Neural crest cell (in vitro differentiated cells): ENCODE data around the gene YAP1. TPM values are rescaled to one million over a fixed set of nuclear protein-coding genes. Genes with fewer than 3 reads are reported as not detected.

ENCODE experiments used
- DNase-seq: peaks from one replicate; pipeline ENCODE4 v3.0.0; 2021; ENCODE audit warnings: low read depth, mixed read lengths, low spot score
- H3K27ac Mint-ChIP-seq: one replicate; pipeline ENCODE4 v1.8.0; 2021; ENCODE audit warnings: mild to moderate bottlenecking, mixed read lengths; ENCODE audit not compliant: unreplicated experiment
- H3K27me3 Mint-ChIP-seq: 2 replicates; pipeline ENCODE4 v1.8.0; 2021; ENCODE audit warnings: low read depth, mild to moderate bottlenecking, mixed read lengths
- H3K36me3 Mint-ChIP-seq: 2 replicates; pipeline ENCODE4 v1.8.0; 2021; ENCODE audit warnings: low read depth, mild to moderate bottlenecking, mixed read lengths
- H3K4me1 Mint-ChIP-seq: 2 replicates; pipeline ENCODE4 v1.8.0; 2021; ENCODE audit warnings: mixed read lengths
- H3K4me3 Mint-ChIP-seq: one replicate; pipeline ENCODE4 v1.8.0; 2021; ENCODE audit warnings: mild to moderate bottlenecking, mixed read lengths
- H3K9me3 Mint-ChIP-seq: 2 replicates; pipeline ENCODE4 v1.8.0; 2021; ENCODE audit warnings: mixed read lengths
- CTCF ChIP-seq: fragments of 200-600 bp; sonication (generic); conservative IDR thresholded peaks from 2 replicates; pipeline ENCODE4 v1.5.0; 2021; ENCODE audit warnings: antibody characterized with exemption, mild to moderate bottlenecking
- total RNA-seq: library from RNA; stranded (reverse); gene quantifications from 2 replicates; pipeline ENCODE4 v1.2.1, GENCODE V29; 2021

The YAP1 gene
- total RNA-seq, 1 donor from 2014 or later, result 142 TPM

- no peaks in the 10 kb centered on the region for H3K27me3 Mint-ChIP-seq
- H3K36me3 Mint-ChIP-seq, result peaks cover 2% of the 10 kb centered on the region
- no peak for TF ChIP-seq CTCF
- no peak overlapping the region for H3K27ac Mint-ChIP-seq
- no peak for DNase-seq
- no peak overlapping the region for H3K4me3 Mint-ChIP-seq
- peaks cover 52% of the 10 kb centered on the region for H3K4me1 Mint-ChIP-seq
- no peaks in the 10 kb centered on the region for H3K9me3 Mint-ChIP-seq
These were observed 91.5 kb downstream of the YAP1 start for GRCh38 chr11:102201776-102202175.

- Mint-ChIP-seq H3K9me3 (no peaks in the 10 kb centered on the region), H3K27me3 (no peaks in the 10 kb centered on the region), H3K27ac (no peak overlapping the region), H3K4me1 (peaks cover 40% of the 10 kb centered on the region), H3K4me3 (no peak overlapping the region), H3K36me3 (peaks cover 12% of the 10 kb centered on the region)
- no peak for TF ChIP-seq CTCF
- no peak for DNase-seq
These were observed 92.7 kb downstream of the YAP1 start for GRCh38 chr11:102202972-102203371.

GRCh38 chr11:102204174-102204573 lies 93.9 kb downstream of the YAP1 start:
- H3K9me3 Mint-ChIP-seq, result no peaks in the 10 kb centered on the region
- no peak overlapping the region for H3K27ac Mint-ChIP-seq
- peaks cover 33% of the 10 kb centered on the region for H3K4me1 Mint-ChIP-seq
- no peak for TF ChIP-seq CTCF
- no peak for DNase-seq
- peaks cover 22% of the 10 kb centered on the region for H3K36me3 Mint-ChIP-seq
- no peak overlapping the region for H3K4me3 Mint-ChIP-seq
- H3K27me3 Mint-ChIP-seq, result no peaks in the 10 kb centered on the region

GRCh38 chr11:102205805-102206204 lies 95.6 kb downstream of the YAP1 start:
- TF ChIP-seq CTCF, result no peak
- Mint-ChIP-seq H3K27me3 (no peaks in the 10 kb centered on the region), H3K4me3 (no peak overlapping the region), H3K36me3 (peaks cover 31% of the 10 kb centered on the region), H3K9me3 (no peaks in the 10 kb centered on the region), H3K27ac (no peak overlapping the region), H3K4me1 (peaks cover 23% of the 10 kb centered on the region)
- DNase-seq, result no peak

- no peak for TF ChIP-seq CTCF
- DNase-seq, result no peak
- Mint-ChIP-seq H3K27me3 (no peaks in the 10 kb centered on the region), H3K4me3 (no peak overlapping the region), H3K9me3 (no peaks in the 10 kb centered on the region), H3K4me1 (peaks cover 13% of the 10 kb centered on the region), H3K36me3 (peaks cover 40% of the 10 kb centered on the region), H3K27ac (no peak overlapping the region)
These were observed 98.6 kb downstream of the YAP1 start for GRCh38 chr11:102208835-102209234.

- no peaks in the 10 kb centered on the region for H3K9me3 Mint-ChIP-seq
- DNase-seq, result no peak
- H3K4me3 Mint-ChIP-seq, result no peak overlapping the region
- no peak overlapping the region for H3K27ac Mint-ChIP-seq
- H3K36me3 Mint-ChIP-seq, result peaks cover 31% of the 10 kb centered on the region
- peaks cover 8% of the 10 kb centered on the region for H3K4me1 Mint-ChIP-seq
- no peaks in the 10 kb centered on the region for H3K27me3 Mint-ChIP-seq
- no peak for TF ChIP-seq CTCF
These were observed 104.4 kb downstream of the YAP1 start for GRCh38 chr11:102214623-102215022.
